GM18951 (cell line): ENCODE results near the gene DPY19L3.

Experiments used
- POLR2A ChIP-seq: IDR thresholded peaks from 4 replicates; pipeline ENCODE4 v1.6.1; 2011; ENCODE audit warnings: mild to moderate bottlenecking; ENCODE audit not compliant: insufficient read length, insufficient read depth; ENCODE audit errors: extremely low read depth
- in situ Hi-C: fragments of 300-500 bp; cut with MboI; formaldehyde crosslinking; loops from one replicate; pipeline ENCODE4 v1.12.0; 2022; ENCODE audit warnings: low sequenced_read_pairs, mixed read lengths, inconsistent platforms; ENCODE audit not compliant: unreplicated experiment

DPY19L3 gene

DNA sequence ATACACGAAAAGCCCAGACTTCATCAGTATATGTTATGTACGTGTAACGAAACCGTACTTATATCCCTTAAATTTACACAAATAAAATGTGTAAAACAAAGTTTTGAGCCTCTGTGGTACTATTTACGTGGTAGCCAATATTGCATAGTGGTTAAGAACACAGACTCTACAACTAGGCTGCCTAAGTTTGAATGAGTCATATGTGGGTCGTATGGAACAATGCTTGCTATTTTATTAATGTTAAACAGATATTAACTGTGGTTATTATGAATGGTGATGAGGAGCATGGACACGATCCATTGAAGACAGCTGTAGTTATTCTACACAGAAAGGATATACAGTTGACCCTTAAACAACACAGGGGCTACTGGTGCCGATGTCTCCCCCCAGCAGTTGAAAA lies 42.5 kb downstream of the DPY19L3 start:
- TF ChIP-seq POLR2A = no peak
- in situ Hi-C loops = no loop called here

DNA sequence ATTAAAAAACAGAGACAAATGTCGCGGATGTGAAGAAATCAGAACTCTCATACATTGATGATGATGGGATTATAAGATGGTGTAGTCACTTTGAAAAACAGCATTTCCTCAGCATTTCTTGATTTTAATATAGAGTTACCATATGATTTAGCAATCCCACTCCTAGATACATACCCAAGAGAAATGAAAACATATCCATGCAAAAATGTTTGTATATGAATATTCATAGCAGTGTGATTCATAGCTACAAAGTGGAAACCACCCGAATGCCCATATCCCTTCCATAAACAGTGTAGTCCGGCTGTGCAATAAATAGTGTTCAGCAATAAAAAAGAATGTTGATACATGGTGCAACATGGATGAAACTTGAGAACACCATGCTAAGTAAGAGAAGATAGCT lies 44.6 kb downstream of the DPY19L3 start:
- TF ChIP-seq POLR2A = no peak
- in situ Hi-C loops = no loop called here

DNA sequence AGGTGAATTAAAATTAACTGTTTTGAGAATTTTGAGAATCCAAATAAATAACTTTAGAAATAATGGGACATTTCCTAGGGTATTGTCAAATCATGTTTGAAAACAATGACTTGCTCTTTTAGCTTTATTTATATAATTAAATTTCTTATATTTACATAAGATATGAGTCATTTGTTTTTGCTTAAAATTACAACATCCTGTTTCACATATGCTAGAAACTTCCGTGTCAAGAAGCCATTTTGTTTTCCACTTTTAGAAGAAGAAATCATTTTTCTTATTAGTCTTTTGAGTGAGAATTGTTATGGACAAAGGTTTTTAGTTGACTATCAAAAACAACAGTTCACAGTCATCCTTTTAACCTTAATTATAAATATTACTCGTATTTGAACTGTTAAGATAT lies 48.2 kb downstream of the DPY19L3 start:
- in situ Hi-C loops = no loop called here
- no peak for TF ChIP-seq POLR2A

DNA sequence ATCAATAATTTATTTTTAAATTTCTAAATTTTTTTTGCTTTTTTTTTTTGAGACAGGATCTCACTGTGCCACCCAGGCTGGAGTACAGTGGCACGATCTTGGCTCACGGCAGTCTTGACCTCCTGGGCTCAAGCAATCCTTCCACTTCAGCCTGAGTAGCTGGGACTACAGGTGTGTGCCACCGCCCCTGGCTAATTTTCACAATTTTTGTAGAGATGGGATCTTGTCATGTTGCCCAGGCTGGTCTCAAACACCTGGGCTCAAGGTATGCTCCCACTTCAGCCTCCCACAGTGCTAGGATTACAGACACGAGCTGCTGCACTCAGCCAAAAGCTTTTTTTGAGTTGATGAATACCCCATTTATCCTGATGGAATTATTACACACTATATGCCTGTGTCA lies 50.8 kb downstream of the DPY19L3 start:
- in situ Hi-C loops = no loop called here
- TF ChIP-seq POLR2A = no peak

DNA sequence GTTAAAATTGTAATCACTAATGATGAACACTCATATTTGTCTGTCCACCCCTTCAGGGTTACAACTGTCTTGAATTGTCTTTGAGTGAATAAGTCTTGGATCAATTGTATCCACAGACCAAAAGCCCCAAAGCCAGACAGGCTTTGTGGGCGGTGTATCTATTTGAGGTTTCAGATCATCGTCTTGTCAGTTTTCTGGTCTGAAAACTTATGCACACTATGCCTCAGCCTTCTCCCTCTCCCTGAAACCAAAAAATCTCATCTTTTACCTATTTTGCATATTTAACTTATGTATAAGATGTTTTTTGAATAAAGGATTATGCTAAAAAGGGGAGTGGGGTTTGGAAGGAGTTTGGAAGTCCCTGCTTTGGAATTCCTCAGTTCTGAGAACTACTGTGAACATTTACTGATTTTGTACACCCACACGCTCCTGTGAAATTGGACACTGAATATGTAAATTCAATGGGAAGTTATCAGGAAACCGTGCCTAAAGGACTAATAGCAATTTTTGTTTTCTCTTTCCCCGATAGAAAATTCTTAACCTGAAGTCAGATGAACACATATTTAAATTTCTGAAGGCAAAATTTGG lies 52.1 kb downstream of the DPY19L3 start:
- in situ Hi-C loops = no loop called here
- TF ChIP-seq POLR2A = no peak

DNA sequence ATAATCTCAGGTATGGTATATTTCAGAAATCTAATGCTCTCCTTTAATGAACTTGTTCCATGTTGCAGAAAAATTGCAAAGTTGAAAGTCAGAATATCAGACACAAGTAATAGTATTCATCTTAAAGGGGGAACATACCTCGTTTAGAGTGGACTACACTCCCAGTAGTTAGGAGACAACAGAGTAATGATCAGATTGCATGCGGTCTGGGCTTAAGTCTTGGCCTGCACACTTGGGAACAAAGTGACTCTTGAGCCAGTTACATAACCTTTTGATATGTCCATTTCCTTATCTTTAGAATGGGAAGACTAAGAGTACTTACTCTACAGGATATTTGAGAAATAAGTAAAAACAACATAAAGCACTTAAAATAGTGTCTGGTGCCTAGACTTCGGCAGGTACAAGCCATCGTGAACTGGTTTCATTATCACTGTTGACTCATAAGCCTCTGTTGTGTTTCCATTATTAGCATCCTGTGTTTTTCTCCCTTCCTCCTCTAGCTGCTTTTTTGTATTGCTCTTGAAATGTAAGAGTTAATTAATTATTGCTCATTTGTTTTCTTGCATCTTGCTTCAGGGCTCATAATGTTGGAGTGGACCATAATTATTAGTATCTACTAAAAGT lies 53.0 kb downstream of the DPY19L3 start:
- no peak for TF ChIP-seq POLR2A
- in situ Hi-C loops = no loop called here

DNA sequence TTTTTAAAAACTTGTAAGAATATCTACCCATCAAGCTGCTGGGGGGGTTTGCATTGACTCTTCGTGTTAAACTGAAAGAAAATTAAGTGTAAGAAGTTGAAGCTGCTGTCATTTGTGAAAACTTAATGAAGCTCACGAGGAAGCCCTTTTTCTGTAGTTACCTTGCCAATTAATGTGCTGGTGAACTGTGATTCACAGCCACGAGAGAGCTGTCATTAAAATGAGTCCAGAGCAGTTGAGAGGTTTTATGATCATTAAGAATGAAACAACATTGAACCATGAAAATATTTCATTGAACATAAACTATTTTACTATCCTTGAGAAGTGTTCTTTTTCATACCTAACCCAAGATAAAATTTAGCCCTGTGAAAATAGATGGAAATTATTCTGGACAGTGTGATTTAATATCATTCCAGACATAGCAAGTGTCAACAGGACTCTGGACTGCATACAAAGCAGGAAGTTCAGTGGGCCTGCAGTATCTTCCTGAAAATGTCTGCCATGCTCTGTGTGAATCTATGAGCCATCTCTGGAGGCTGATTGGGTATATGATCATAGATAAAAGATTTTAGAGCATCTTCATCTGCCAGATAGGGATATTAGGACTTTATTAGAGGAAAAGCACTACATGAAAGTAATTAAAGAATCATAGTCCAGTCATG lies 53.8 kb downstream of the DPY19L3 start:
- no peak for TF ChIP-seq POLR2A
- in situ Hi-C loops = no loop called here

DNA sequence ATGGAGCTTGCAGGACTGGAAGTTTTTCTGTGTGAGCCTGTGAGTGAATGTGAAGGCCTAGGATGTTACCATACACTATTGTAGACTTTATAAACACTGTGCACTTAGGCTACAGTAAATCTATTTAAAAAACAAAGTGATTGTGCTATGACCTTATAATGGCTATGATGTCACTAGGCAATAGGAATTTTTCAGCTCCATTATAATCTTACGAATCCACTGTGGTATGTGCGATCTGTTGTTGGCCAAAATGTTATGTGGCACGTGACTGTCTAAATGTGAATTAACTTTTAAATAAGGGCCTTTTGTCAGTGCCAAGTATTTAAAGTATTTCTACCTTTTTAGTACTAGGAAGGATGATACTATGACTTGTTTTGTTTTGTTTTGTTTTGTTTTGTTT lies 54.9 kb downstream of the DPY19L3 start:
- in situ Hi-C loops = no loop called here

DNA sequence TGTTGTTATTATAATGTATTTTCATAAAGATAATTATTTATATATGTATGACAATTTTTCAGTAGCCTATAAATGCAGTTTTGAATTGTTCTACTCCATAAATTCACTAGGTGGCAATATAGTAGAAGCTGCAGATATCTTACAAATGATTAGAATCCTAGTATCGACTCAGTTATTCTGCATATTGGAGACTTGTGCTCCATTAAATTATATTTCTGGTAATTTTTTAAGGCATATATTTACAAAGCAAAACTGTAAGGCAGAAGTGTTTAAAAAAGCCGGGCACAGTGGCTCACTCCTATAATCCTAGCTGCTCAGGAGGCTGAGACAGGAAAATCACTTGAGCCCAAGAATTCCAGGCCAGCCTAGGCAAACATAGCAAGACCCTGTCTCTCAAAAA lies 58.7 kb downstream of the DPY19L3 start:
- no peak for TF ChIP-seq POLR2A
- in situ Hi-C loops = no loop called here

More for the DNA sequence above, 54.9 kb downstream of the DPY19L3 start:
- no peak for TF ChIP-seq POLR2A

DNA sequence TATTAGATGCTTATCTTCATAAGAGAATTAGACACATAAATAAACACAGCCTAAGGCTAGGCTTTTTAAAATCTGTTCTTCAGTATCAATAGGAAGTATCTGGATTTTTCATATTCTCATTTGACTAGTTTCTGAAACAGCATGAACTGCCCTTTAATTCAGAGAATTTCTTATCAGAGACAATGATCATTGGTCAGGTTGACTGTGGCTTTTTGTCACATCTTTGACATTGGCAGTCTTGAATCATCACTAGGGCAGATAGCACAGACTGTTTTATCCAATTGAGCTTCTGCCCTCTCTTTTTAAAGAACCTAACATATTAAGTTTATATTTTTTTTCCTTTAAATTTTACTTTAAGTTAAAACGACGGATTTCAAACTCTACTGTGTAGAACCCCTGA lies 59.6 kb downstream of the DPY19L3 start:
- in situ Hi-C loops = no loop called here
- TF ChIP-seq POLR2A = no peak

DNA sequence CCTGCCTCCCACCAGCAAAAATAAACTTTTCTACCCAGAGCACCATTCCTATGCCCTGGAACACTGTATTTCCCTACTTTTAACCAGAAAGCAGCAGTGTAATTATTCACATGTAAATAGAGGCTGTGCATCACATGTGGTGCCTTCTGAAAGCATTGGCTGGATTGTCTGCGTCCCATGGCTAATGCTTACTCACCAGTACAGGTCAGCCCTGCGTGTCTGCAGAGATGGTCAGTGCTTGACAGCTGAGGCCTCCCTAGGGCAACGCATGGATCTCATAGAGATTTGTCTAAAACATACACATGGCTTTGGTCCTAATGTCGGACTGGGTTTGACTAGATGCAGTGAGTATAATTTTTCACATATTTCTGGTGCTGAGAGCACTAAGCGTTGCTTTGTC lies 64.2 kb downstream of the DPY19L3 start:
- in situ Hi-C loops = no loop called here
- TF ChIP-seq POLR2A = no peak

DNA sequence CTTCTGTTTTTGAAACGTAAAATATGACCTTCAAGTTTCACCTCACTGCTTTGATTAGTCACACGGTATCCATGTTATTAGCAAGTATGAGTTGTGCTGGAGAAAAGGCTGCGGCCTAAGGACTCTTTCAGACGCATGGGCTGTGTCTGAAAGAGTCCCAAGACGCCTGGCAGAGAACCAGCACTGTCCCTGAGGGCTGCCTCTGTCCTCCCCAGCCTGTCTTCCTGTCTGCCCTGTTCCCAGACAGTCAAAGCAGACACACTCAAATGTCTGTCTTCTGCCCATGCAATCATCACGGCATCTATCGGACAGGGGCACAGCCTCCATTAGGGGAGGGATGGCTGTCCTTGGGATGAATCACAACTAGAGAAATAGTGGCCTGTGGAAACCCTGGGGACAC lies 65.5 kb downstream of the DPY19L3 start:
- TF ChIP-seq POLR2A = no peak
- in situ Hi-C loops = no loop called here

DNA sequence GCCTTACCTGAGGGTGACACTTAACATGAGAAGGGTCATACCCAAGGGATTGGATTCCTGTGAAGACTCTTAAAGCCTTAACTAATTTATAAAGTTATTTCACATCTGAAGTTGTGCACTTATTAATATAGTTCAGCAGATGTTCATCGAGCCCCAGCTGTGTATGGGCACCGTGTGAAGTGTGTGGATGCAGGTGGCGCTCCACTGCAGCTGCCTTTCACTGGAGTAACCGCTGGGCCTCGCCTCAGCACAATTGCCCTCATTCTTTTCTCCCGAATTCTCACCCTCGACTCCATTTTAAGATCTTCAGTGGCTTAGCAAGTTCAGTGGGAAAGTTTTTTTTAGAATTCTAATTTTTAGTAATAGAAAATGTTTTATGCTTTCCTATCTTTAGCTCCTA lies 66.2 kb downstream of the DPY19L3 start:
- no peak for TF ChIP-seq POLR2A

More for the DNA sequence above, 66.2 kb downstream of the DPY19L3 start:
- in situ Hi-C loops = no loop called here
